ENCODE measurements around the gene CDCP1.

DNA sequence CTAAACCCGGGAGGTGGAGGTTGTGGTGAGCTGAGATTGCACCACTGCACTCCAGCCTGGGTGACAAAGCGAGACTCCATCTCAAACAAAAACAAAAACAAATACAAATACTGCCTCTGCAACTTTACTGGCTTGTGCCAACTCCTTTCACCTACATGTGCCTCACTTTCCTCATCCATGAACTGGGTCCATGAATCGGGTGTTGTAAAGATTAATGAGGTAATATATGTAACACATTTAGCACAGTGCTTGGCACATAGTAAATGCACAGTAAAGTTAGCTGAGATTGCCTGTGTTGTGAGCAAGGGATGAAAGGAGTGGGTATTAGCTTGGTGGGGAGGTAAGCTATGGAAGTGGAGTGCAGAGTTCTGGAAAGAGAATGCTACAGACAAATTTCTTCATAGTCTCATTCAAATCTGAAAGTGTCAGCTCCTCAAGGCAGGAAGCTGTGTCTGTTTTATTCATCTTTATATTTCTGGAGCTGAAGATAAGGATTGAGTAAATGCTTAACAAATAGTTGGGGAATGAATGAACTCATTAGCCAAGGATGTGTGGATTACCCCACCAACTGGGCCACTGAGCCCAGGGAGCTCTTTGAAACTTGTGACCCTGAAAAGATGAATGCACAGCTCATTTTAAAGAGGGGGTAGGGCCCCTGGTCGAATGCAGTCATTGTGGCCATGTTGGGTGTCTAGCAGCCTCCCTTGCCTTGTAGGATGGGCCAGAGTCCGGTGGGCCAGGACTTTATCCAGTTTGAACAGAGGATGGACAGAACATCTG lies 7.7 kb upstream of the CDCP1 start:
- TF ChIP-seq, protein P1, sequence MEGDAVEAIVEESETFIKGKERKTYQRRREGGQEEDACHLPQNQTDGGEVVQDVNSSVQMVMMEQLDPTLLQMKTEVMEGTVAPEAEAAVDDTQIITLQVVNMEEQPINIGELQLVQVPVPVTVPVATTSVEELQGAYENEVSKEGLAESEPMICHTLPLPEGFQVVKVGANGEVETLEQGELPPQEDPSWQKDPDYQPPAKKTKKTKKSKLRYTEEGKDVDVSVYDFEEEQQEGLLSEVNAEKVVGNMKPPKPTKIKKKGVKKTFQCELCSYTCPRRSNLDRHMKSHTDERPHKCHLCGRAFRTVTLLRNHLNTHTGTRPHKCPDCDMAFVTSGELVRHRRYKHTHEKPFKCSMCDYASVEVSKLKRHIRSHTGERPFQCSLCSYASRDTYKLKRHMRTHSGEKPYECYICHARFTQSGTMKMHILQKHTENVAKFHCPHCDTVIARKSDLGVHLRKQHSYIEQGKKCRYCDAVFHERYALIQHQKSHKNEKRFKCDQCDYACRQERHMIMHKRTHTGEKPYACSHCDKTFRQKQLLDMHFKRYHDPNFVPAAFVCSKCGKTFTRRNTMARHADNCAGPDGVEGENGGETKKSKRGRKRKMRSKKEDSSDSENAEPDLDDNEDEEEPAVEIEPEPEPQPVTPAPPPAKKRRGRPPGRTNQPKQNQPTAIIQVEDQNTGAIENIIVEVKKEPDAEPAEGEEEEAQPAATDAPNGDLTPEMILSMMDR (conservative IDR thresholded peaks at IDR 0.05; ENCODE audit: low read depth, low read length) = no peak
- no peak for TF ChIP-seq EZH2 (IDR thresholded peaks at IDR 0.05; ENCODE audit: borderline replicate concordance, low read depth, low read length, poor library complexity, severe bottlenecking)
